HepG2 (cell line): ENCODE data around the gene ERC1. TPM values are rescaled to one million over a fixed set of nuclear protein-coding genes. Genes with fewer than 3 reads are reported as not detected.

Source experiments
- KAT2B ChIP-seq: fragments of 150-350 bp; IDR thresholded peaks from 2 replicates; pipeline ENCODE4 v1.6.1; 2014; ENCODE audit warnings: low read depth, low read length, borderline replicate concordance
- MXD4 ChIP-seq: IDR thresholded peaks from 2 replicates; pipeline ENCODE4 v1.6.1; 2016; ENCODE audit warnings: mild to moderate bottlenecking, missing biosample characterization, missing genetic modification reagents
- MXI1 ChIP-seq: IDR thresholded peaks from 3 replicates; pipeline ENCODE4 v1.6.1; 2012; ENCODE audit warnings: low read depth, low read length, inconsistent platforms, borderline replicate concordance
- NR2F1 ChIP-seq, 2 experiments: fragments of 450-650 bp in 1 of 2; formaldehyde crosslinking in 1 of 2; IDR thresholded peaks; 2 replicates each; pipeline versions ENCODE4 v1.5.0 to v1.6.1; 2016 to 2020; ENCODE audit warnings: mild to moderate bottlenecking in 1 of 2, missing compliant biosample characterization in 1 of 2, missing genetic modification reagents in 1 of 2, moderate library complexity in 1 of 2
- NR3C1 ChIP-seq: sonication (generic); formaldehyde crosslinking; IDR thresholded peaks from 2 replicates; pipeline ENCODE4 v1.4.0; 2020; ENCODE audit warnings: missing genetic modification reagents
- SNAPC4 ChIP-seq: sonication (generic); formaldehyde crosslinking; IDR thresholded peaks from 2 replicates; pipeline ENCODE4 v1.4.0; 2020; ENCODE audit warnings: mild to moderate bottlenecking, missing genetic modification reagents
- SRSF1 ChIP-seq: fragments of 200-400 bp; formaldehyde crosslinking; optimal IDR thresholded peaks from 2 replicates; pipeline ENCODE3; 2017; ENCODE audit warnings: mild to moderate bottlenecking, low read depth, low read length, moderate library complexity
- THAP9 ChIP-seq: sonication (generic); formaldehyde crosslinking; IDR thresholded peaks from 2 replicates; pipeline ENCODE4; 2020; ENCODE audit warnings: missing genetic modification reagents, mild to moderate bottlenecking, borderline replicate concordance
- ZNF142 ChIP-seq: sonication (generic); formaldehyde crosslinking; IDR thresholded peaks from 2 replicates; pipeline ENCODE4 v1.4.0; 2020; ENCODE audit warnings: missing genetic modification reagents
- ZNF230 ChIP-seq: sonication (generic); formaldehyde crosslinking; IDR thresholded peaks from 2 replicates; pipeline ENCODE4 v1.4.0; 2020; ENCODE audit warnings: mild to moderate bottlenecking, missing genetic modification reagents
- ZNF274 ChIP-seq: sonication (generic); formaldehyde crosslinking; IDR thresholded peaks from 2 replicates; pipeline ENCODE4 v1.5.1; 2020; ENCODE audit warnings: mild to moderate bottlenecking, missing genetic modification reagents
- ZNF549 ChIP-seq: sonication (generic); formaldehyde crosslinking; IDR thresholded peaks from 2 replicates; pipeline ENCODE4 v1.5.0; 2020; ENCODE audit warnings: missing genetic modification reagents
- ZNF670 ChIP-seq: sonication (generic); formaldehyde crosslinking; IDR thresholded peaks from 2 replicates; pipeline ENCODE4 v1.8.0; 2022; ENCODE audit warnings: mild to moderate bottlenecking, missing genetic modification reagents, borderline replicate concordance
- ZNF879 ChIP-seq: sonication (generic); formaldehyde crosslinking; IDR thresholded peaks from 2 replicates; pipeline ENCODE4 v1.8.1; 2023; ENCODE audit warnings: missing genetic modification reagents
- ZSCAN20 ChIP-seq: sonication (generic); formaldehyde crosslinking; IDR thresholded peaks from 2 replicates; pipeline ENCODE4 v1.4.0; 2020; ENCODE audit warnings: missing genetic modification reagents, mild to moderate bottlenecking, borderline replicate concordance
- polyA plus RNA-seq, 8 experiments: library from polyadenylated mRNA; depleted of rRNA in 3 of 8; stranded (reverse) in 7 of 8; unstranded in 1 of 8; fragments of >200 nt; fragmentation: Illumina TruSeq in 4 of 8; extraction: Trizol in 4 of 8; gene quantifications; 2 replicates each; pipeline versions ENCODE4 v1.2.1 to v1.2.3, GENCODE V29; 2011 to 2016; ENCODE audit warnings: low read depth in 4 of 8, missing spikeins in 1 of 8, mixed read lengths in 1 of 8; ENCODE audit not compliant: insufficient read depth in 1 of 8
- total RNA-seq, 5 experiments: library from RNA; depleted of rRNA; stranded (reverse); fragments of >200 nt; fragmentation: Illumina TruSeq; extraction: Trizol; gene quantifications; 2 replicates each; pipeline ENCODE4 v1.2.3, GENCODE V29; 2016; ENCODE audit warnings: low read depth in 1 of 5

The ERC1 gene
- total and polyA plus RNA-seq, 2 of the 13 experiments (the other 11 are each of a cell fraction or from before 2014, with no cell fraction given) = 6.1 to 12.4 TPM

GRCh38 chr12:949453-950191, 41.4 kb upstream of the ERC1 start, which contains the start of gene RAD52 (continued):
- no peak; the same call in 1 of the 2 replicates for TF ChIP-seq ZNF142 (CRISPR knock-in tag)
- no peak for TF ChIP-seq ZNF879
- TF ChIP-seq NR3C1 = no peak
- TF ChIP-seq ZNF230 = peak; percentile 74; the same call in 1 of the 2 replicates
- peak; percentile 66 for TF ChIP-seq SRSF1
- peak; percentile 76 for TF ChIP-seq SNAPC4
- TF ChIP-seq ZNF549 (CRISPR knock-in tag) = no peak
- TF ChIP-seq THAP9 (CRISPR knock-in tag) = peak; percentile 91; the same call in 1 of the 2 replicates
- 0 out of 2 replicates have a peak, but pooled peaks have one; percentile 10 for TF ChIP-seq ZSCAN20 (CRISPR knock-in tag)
- TF ChIP-seq KAT2B = no peak
- TF ChIP-seq MXD4 = peak; percentile 16; the same call in 1 of the 2 replicates
- peak; percentile 30; the same call in 1 of the 3 replicates for TF ChIP-seq MXI1
- no peak for TF ChIP-seq NR2F1 (CRISPR knock-in tag; IDR thresholded peaks at IDR 0.05)
- no peak for TF ChIP-seq ZNF274 (CRISPR knock-in tag)
- TF ChIP-seq ZNF670 (CRISPR knock-in tag) = peak; percentile 99
